ENCODE results near the gene SLC41A1. TPM values are rescaled to one million over a fixed set of nuclear protein-coding genes. Genes with fewer than 3 reads are reported as not detected.

SLC41A1 gene
- total and polyA plus RNA-seq, 8 donors, result 8.2 to 46.2 (median 16.2) TPM

DNA sequence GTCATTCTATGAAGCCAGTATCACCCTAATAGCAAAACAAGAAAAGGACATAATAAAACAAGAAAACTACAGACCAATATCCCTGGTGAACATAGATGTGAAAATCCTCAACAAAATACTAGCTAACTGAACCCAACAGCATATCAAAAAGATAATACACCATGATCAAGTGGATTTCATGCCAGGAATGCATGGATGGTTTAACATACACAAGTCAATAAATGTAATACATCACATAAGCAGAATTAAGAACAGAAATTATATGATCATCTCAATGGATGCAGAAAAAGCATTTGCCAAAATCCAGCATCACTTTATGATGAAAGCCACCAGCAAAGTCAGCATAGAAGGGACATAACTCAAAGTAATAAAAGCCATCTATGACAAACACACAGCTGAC lies 43.4 kb upstream of the SLC41A1 start:
- H3K4me1 ChIP-seq, result peaks cover 0 to 19% (median 4%) of the 10 kb centered on the region in 4 donors
- H3K36me3 ChIP-seq, result no peaks in the 10 kb centered on the region
- intact Hi-C loops (cut with DNase I; ENCODE audit: low total_unique reads), result no loop called here
- peaks cover 0 to 8% (median 6%) of the 10 kb centered on the region in 4 donors for H3K9me3 ChIP-seq
- no peaks in the 10 kb centered on the region for H3K27me3 ChIP-seq
- TF ChIP-seq POLR2A (IDR thresholded peaks at IDR 0.05) (no peak), POLR2AphosphoS5 (IDR thresholded peaks at IDR 0.05) (no peak), CTCF (IDR thresholded peaks at IDR 0.05) (no peak), EP300 (IDR thresholded peaks at IDR 0.05) (no peak)
- no peak for DNase-seq
- H3K27ac ChIP-seq, result no peak overlapping the region
- no peak overlapping the region for H3K4me3 ChIP-seq

DNA sequence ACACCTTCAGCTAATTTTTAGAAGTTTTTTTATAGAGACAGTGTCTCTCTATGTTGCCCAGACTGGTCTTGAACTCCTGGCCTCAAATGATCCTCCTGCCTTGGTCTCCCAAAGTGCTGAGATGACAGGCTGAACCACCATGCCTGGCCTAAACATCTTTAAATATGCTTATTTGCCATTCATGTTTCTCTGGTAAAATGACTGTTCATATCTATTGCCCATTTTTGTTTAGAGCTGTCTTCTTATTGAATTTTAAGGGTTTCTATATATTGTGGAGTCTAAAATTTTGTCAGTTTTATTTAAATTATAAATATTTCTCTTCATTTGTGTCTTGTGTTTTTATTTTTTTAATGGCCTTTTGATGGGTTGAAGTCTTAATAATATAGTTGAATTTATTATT lies 40.0 kb upstream of the SLC41A1 start:
- TF ChIP-seq CTCF (IDR thresholded peaks at IDR 0.05), result no peak
- no peak for TF ChIP-seq POLR2A (IDR thresholded peaks at IDR 0.05)
- no peak for TF ChIP-seq EP300 (IDR thresholded peaks at IDR 0.05)
- TF ChIP-seq POLR2AphosphoS5 (IDR thresholded peaks at IDR 0.05), result no peak
- H3K36me3 ChIP-seq, result no peaks in the 10 kb centered on the region
- H3K4me1 ChIP-seq, result peaks cover 0 to 24% (median 15%) of the 10 kb centered on the region in 4 donors
- no peaks in the 10 kb centered on the region for H3K27me3 ChIP-seq
- H3K27ac ChIP-seq, result no peak overlapping the region
- no peak overlapping the region for H3K4me3 ChIP-seq
- H3K9me3 ChIP-seq, result peaks cover 0 to 8% (median 6%) of the 10 kb centered on the region in 4 donors
- intact Hi-C loops (cut with DNase I; ENCODE audit: low total_unique reads), result no loop called here
- no peak for DNase-seq

DNA sequence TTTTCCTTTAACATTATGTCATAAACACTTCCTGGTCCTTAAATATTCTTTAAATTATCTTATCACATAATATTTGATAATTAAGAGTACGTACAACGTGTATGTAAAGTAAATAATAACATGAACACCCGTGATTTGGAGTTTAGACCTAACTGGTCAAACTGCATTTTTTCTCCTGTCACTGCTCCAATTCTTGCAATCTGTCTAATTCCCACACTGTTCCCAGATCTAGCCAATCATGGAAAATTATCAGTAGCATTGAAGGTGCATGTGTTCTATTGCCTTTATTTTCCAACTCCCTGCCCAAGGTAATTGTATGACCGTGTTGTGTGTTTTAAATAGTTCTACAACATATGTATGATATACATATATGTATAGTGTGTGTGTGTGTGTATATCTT lies 39.0 kb upstream of the SLC41A1 start:
- intact Hi-C loops (cut with DNase I; ENCODE audit: low total_unique reads), result no loop called here
- Histone ChIP-seq H3K36me3 (no peaks in the 10 kb centered on the region), H3K4me1 (peaks cover 0 to 24% (median 14%) of the 10 kb centered on the region in 4 donors), H3K27ac (peak overlapping the region in 3 of 5 donors; percentile 29 to 51 (median 33)), H3K27me3 (no peaks in the 10 kb centered on the region), H3K4me3 (no peak overlapping the region), H3K9me3 (peaks cover 0 to 8% (median 6%) of the 10 kb centered on the region in 4 donors)
- TF ChIP-seq CTCF (IDR thresholded peaks at IDR 0.05) (no peak), POLR2AphosphoS5 (IDR thresholded peaks at IDR 0.05) (peak in 1 of 3 donors; percentile 73)
- 34 to 51% (median 37%) methylated on average over 4 of the region's 4 CpGs for WGBS, 5 donors
- peak in 1 of 2 donors; percentile 64 for DNase-seq

GRCh38 chr1:205849619-205850355 lies 36.8 kb upstream of the SLC41A1 start, which contains the start of gene PM20D1:
Gene PM20D1, minus strand, starts transcription at chr1:205850132. Its CDS starts 60 bp downstream, at chr1:205850072.
- peak within 1 kb of the TSS in 3 of 5 donors; percentile 1 to 66 (median 19) for H3K27ac ChIP-seq
- peak; percentile 67 to 91 for DNase-seq
- intact Hi-C loops (cut with DNase I; ENCODE audit: low total_unique reads), result no loop called here
- H3K4me3 ChIP-seq, result peak within 1 kb of the TSS; percentile 31 to 45 (median 36)
- WGBS, 5 donors, result 33 to 86% (median 63%) methylated on average over 35 to 39 of the region's 39 CpGs
- H3K36me3 ChIP-seq, result no peaks in the 10 kb centered on the region
- H3K27me3 ChIP-seq, result no peaks in the 10 kb centered on the region
- no peaks in the 10 kb centered on the region for H3K9me3 ChIP-seq
- TF ChIP-seq POLR2A (IDR thresholded peaks at IDR 0.05) (no peak), CTCF (IDR thresholded peaks at IDR 0.05) (no peak), EP300 (IDR thresholded peaks at IDR 0.05) (no peak), POLR2AphosphoS5 (IDR thresholded peaks at IDR 0.05) (peak; percentile 32 to 57 (median 50))
- peaks cover 0 to 24% (median 14%) of the 10 kb centered on the region in 4 donors for H3K4me1 ChIP-seq
